Measurements from ENCODE around the gene SHISAL1.

- no peak for TF ChIP-seq GATA3 (IDR thresholded peaks at IDR 0.05; ENCODE audit: low read depth, low read length)
- TF ChIP-seq GATA2 (IDR thresholded peaks at IDR 0.05; ENCODE audit: low read depth, low read length), result no peak
These were observed 88.6 kb downstream of the SHISAL1 start for GRCh38 chr22:44224166-44224565.

Data from SH-SY5Y (cell line).